Stimulated activated memory B cell treated with anti-CD40 and anti-IgM and Interleukin-4, amounts not matched to agents 10 μg/mL and 1 μg/mL and 100 μg/mL, for 72 hours (primary cell): Measurements from ENCODE around the gene TTPAL.

Source experiments
- ATAC-seq: fragments of 150-1000 bp; cut with Tn5 transposase; 2 replicates; pipeline ENCODE4 v1.10.0; 2021
- H3K27ac Mint-ChIP-seq: one replicate; pipeline ENCODE4 v1.8.0; 2022; ENCODE audit warnings: mild to moderate bottlenecking, mixed read lengths
- H3K27me3 Mint-ChIP-seq: one replicate; pipeline ENCODE4 v1.8.0; 2022; ENCODE audit warnings: mixed read lengths
- H3K36me3 Mint-ChIP-seq: one replicate; pipeline ENCODE4 v1.8.0; 2022; ENCODE audit warnings: mixed read lengths
- H3K4me1 Mint-ChIP-seq: one replicate; pipeline ENCODE4 v1.8.0; 2022; ENCODE audit warnings: mixed read lengths
- H3K4me3 Mint-ChIP-seq: one replicate; pipeline ENCODE4 v1.8.0; 2022; ENCODE audit warnings: mild to moderate bottlenecking, moderate library complexity, mixed read lengths
- H3K9me3 Mint-ChIP-seq: one replicate; pipeline ENCODE4 v1.8.0; 2022; ENCODE audit warnings: mixed read lengths

The TTPAL gene

DNA sequence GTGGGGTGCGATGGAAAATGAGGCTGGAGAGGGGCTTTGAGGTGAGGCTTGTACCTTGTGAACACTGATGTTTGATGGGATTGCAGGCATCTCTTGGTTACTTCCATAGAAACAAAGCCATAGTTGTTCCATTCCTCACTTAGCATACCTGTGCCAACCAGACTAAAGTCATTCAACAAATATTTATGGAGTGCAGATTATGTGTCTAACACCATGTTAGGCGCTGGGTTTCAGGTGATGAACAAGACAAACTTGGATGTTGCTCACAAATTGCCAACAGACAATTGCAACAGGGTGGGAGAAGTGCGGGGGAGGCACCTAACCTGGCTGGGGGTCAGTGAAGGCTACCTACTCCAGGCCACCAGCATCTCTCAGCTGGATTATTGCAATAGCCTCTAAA lies 1.5 kb downstream of the TTPAL start:
- no peak for ATAC-seq

GRCh38 chr20:44478206-44478605 lies 2.5 kb downstream of the TTPAL start:
- peaks cover 26% of the 10 kb centered on the region for H3K36me3 Mint-ChIP-seq
- no peak for ATAC-seq
- H3K9me3 Mint-ChIP-seq: no peaks in the 10 kb centered on the region
- no peak overlapping the region for H3K4me3 Mint-ChIP-seq
- peak overlapping the region; percentile 30 for H3K27ac Mint-ChIP-seq
- H3K4me1 Mint-ChIP-seq: peaks cover 53% of the 10 kb centered on the region
- H3K27me3 Mint-ChIP-seq: no peaks in the 10 kb centered on the region

More for the DNA sequence above, 1.5 kb downstream of the TTPAL start:
- Mint-ChIP-seq H3K36me3 (peaks cover 22% of the 10 kb centered on the region), H3K4me1 (peaks cover 53% of the 10 kb centered on the region), H3K27me3 (no peaks in the 10 kb centered on the region), H3K9me3 (no peaks in the 10 kb centered on the region), H3K4me3 (peak overlapping the region; percentile 92), H3K27ac (peak overlapping the region; percentile 97)

DNA sequence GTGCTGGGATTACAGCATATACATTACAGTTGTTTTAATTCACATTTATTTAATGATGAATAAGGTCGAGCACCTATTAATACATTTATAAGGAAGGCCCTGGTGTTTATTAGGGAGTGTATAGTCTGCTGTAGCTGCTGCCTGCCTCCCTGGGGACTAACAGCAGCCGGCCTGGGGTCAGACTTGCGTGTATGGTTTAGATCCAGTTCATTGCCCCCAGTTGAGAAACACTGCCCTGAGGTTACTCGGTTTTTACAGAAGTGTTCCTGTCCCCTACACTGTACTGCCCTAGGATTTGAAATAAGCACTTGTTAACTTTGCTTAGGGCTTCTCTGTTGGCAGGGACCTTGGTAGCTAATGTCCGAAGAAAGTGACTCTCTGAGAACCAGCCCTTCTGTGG lies 4.0 kb downstream of the TTPAL start:
- Mint-ChIP-seq H3K27me3 (no peaks in the 10 kb centered on the region), H3K9me3 (no peaks in the 10 kb centered on the region), H3K4me3 (no peak overlapping the region), H3K36me3 (peaks cover 29% of the 10 kb centered on the region), H3K4me1 (peaks cover 53% of the 10 kb centered on the region), H3K27ac (peak overlapping the region; percentile 78)
- peak; percentile 82 for ATAC-seq

- H3K9me3 Mint-ChIP-seq: no peaks in the 10 kb centered on the region
- no peaks in the 10 kb centered on the region for H3K27me3 Mint-ChIP-seq
- H3K27ac Mint-ChIP-seq: peak overlapping the region; percentile 78
- no peak for ATAC-seq
- peaks cover 50% of the 10 kb centered on the region for H3K4me1 Mint-ChIP-seq
- H3K4me3 Mint-ChIP-seq: peak overlapping the region; percentile 38
- H3K36me3 Mint-ChIP-seq: peaks cover 29% of the 10 kb centered on the region
Observed at GRCh38 chr20:44480097-44480496, 4.4 kb downstream of the TTPAL start.

DNA sequence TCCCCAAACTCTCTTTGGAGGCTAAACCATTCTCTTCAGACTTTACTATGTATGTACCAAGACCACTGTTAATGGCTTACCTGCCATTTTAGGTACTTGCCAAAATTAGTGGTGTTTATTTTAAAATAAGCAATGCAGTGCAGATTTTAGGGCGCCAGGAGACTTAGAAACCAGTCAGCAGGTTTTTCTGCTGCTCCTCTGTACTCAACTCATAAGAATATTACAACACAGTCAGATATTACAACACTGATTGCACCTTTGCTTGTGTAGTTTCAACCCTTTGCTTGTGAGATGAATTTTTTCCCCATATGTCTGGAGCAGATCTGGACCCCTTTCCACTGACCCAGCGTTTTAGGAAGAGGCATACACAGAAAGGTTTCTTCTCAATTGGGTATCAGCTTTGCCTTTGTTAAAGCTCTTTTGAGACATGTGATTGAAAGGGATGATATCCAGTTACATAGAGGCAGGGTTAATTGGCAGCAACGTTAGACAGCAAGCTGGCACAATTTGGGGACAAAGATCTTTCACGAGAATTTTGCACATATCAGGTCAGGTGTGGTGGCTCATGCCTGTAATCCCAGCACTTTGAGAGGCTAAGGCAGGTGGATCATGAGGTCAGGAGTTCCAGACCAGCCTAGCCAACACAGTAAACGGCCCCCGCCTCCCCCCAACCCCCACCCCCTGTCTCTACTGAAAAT lies 6.2 kb downstream of the TTPAL start:
- Mint-ChIP-seq H3K9me3 (no peaks in the 10 kb centered on the region), H3K27me3 (no peaks in the 10 kb centered on the region), H3K27ac (peak overlapping the region; percentile 78), H3K4me3 (no peak overlapping the region), H3K4me1 (peaks cover 35% of the 10 kb centered on the region), H3K36me3 (peaks cover 46% of the 10 kb centered on the region)
- ATAC-seq: no peak

DNA sequence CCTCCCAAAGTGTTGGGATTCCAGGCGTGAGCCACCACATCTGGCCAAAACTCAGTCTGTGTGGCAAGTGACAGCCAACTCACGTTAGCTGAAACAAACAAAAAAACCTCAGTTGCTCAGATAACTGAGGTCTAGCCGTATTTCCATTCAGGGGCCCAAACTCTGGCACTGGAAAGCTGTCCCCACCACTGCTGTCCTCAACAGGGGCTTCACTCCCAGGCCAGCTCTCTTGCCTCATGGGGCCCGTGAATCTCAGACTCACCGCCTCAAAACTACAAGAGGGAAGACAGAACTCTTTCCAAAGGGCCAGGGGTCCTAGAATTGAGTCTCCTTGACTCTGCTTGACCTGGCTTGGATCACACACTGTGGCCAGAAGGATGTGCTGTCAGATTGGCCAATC lies 7.4 kb downstream of the TTPAL start:
- Mint-ChIP-seq H3K4me1 (peaks cover 28% of the 10 kb centered on the region), H3K4me3 (no peak overlapping the region), H3K27ac (no peak overlapping the region), H3K27me3 (no peaks in the 10 kb centered on the region), H3K9me3 (no peaks in the 10 kb centered on the region), H3K36me3 (peaks cover 47% of the 10 kb centered on the region)
- no peak for ATAC-seq

DNA sequence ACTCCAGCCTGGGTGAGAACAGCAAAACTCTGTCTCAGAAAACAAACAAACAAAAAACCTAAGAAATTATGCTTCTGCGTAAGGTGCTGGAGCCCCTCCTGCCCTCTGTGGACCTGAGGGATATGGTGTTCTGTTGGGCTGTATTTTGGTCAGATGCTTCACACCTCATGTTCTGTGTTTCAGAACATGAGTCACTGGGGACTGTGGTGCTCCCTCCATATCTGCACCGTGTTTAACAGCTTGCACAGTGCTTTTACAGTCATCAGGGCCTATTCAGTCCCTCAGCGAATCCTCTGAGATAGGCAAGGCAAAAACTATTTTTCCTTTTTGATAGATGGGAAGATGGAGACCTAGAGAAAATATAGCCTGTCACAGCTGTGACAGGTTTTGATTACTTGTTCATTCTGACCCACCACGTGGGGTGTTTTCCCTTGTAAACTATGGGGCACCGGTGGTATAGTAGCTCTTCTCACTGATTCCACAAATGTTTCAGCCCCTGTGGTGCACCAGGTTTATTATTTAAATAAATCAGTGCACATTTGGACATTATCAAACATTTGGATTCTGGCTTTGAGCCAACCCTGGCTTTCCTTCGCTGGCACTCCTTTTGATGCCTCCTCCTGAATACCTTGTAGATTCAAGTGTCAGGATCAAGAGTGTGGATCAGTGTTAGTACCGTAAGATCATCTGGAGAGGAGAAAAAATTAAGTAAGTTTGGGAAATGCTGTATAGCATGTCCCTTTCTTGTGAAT lies 9.6 kb downstream of the TTPAL start:
- Mint-ChIP-seq H3K27me3 (no peaks in the 10 kb centered on the region), H3K36me3 (peaks cover 62% of the 10 kb centered on the region), H3K9me3 (no peaks in the 10 kb centered on the region), H3K4me1 (peaks cover 14% of the 10 kb centered on the region), H3K4me3 (no peak overlapping the region), H3K27ac (peak overlapping the region; percentile 49)
- ATAC-seq: no peak

DNA sequence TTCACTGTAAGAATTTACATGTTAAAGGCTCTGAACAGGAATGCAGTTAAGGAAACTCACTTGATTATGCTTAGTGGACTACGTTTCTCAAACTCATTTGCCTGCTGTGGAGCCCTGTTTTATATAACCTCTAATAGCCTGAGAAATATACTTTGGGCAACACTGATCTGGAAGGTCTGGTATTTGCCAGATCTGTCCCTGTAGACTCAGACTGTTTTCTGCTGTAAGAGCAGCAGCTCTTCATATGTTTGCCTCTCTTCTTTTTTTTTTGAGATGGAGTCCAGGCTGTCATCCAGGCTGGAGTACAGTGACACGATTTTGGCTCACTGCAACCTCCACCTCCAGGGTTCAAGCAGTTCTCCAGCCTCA lies 10.1 kb downstream of the TTPAL start:
- Mint-ChIP-seq H3K27ac (peak overlapping the region; percentile 49), H3K4me1 (peaks cover 9% of the 10 kb centered on the region), H3K4me3 (no peak overlapping the region), H3K9me3 (no peaks in the 10 kb centered on the region), H3K27me3 (no peaks in the 10 kb centered on the region), H3K36me3 (peaks cover 57% of the 10 kb centered on the region)
- ATAC-seq: no peak

- ATAC-seq: no peak
- Mint-ChIP-seq H3K9me3 (no peaks in the 10 kb centered on the region), H3K36me3 (peaks cover 53% of the 10 kb centered on the region), H3K27ac (peak overlapping the region; percentile 48), H3K4me3 (no peak overlapping the region), H3K27me3 (no peaks in the 10 kb centered on the region), H3K4me1 (peaks cover 14% of the 10 kb centered on the region)
Observed at GRCh38 chr20:44488551-44488950, 12.9 kb downstream of the TTPAL start.

GRCh38 chr20:44489223-44489622 lies 13.5 kb downstream of the TTPAL start:
- peaks cover 14% of the 10 kb centered on the region for H3K4me1 Mint-ChIP-seq
- ATAC-seq: no peak
- no peak overlapping the region for H3K4me3 Mint-ChIP-seq
- peak overlapping the region; percentile 48 for H3K27ac Mint-ChIP-seq
- no peaks in the 10 kb centered on the region for H3K27me3 Mint-ChIP-seq
- H3K9me3 Mint-ChIP-seq: no peaks in the 10 kb centered on the region
- H3K36me3 Mint-ChIP-seq: peaks cover 59% of the 10 kb centered on the region

GRCh38 chr20:44489931-44490330 lies 14.3 kb downstream of the TTPAL start:
- no peak overlapping the region for H3K4me3 Mint-ChIP-seq
- peaks cover 62% of the 10 kb centered on the region for H3K36me3 Mint-ChIP-seq
- H3K4me1 Mint-ChIP-seq: peaks cover 14% of the 10 kb centered on the region
- H3K27ac Mint-ChIP-seq: peak overlapping the region; percentile 48
- H3K27me3 Mint-ChIP-seq: no peaks in the 10 kb centered on the region
- ATAC-seq: peak; percentile 76
- no peaks in the 10 kb centered on the region for H3K9me3 Mint-ChIP-seq

GRCh38 chr20:44491635-44492395 lies 16.1 kb downstream of the TTPAL start:
- H3K4me3 Mint-ChIP-seq: no peak overlapping the region
- peaks cover 27% of the 10 kb centered on the region for H3K4me1 Mint-ChIP-seq
- no peaks in the 10 kb centered on the region for H3K27me3 Mint-ChIP-seq
- peaks cover 59% of the 10 kb centered on the region for H3K36me3 Mint-ChIP-seq
- no peaks in the 10 kb centered on the region for H3K9me3 Mint-ChIP-seq
- no peak for ATAC-seq
- peak overlapping the region; percentile 63 for H3K27ac Mint-ChIP-seq

- no peaks in the 10 kb centered on the region for H3K27me3 Mint-ChIP-seq
- H3K4me3 Mint-ChIP-seq: no peak overlapping the region
- peaks cover 70% of the 10 kb centered on the region for H3K36me3 Mint-ChIP-seq
- peaks cover 33% of the 10 kb centered on the region for H3K4me1 Mint-ChIP-seq
- H3K9me3 Mint-ChIP-seq: no peaks in the 10 kb centered on the region
- ATAC-seq: no peak
- no peak overlapping the region for H3K27ac Mint-ChIP-seq
Observed at GRCh38 chr20:44494266-44494665, 18.6 kb downstream of the TTPAL start.

GRCh38 chr20:44494681-44495080 lies 19.0 kb downstream of the TTPAL start:
- Mint-ChIP-seq H3K9me3 (no peaks in the 10 kb centered on the region), H3K36me3 (peaks cover 67% of the 10 kb centered on the region), H3K27me3 (no peaks in the 10 kb centered on the region), H3K27ac (no peak overlapping the region), H3K4me3 (no peak overlapping the region), H3K4me1 (peaks cover 33% of the 10 kb centered on the region)
- no peak for ATAC-seq

- Mint-ChIP-seq H3K27me3 (no peaks in the 10 kb centered on the region), H3K9me3 (no peaks in the 10 kb centered on the region), H3K36me3 (peaks cover 69% of the 10 kb centered on the region), H3K27ac (peak overlapping the region; percentile 75), H3K4me3 (no peak overlapping the region), H3K4me1 (peaks cover 33% of the 10 kb centered on the region)
- ATAC-seq: no peak
Observed at GRCh38 chr20:44495257-44495656, 19.6 kb downstream of the TTPAL start.
